IPS-18a (cell line): Measurements from ENCODE around the gene PIK3C2B.

Source experiments
- H3K27ac ChIP-seq: one replicate; pipeline ENCODE4 v1.5.1; 2013; ENCODE audit warnings: low read length
- H3K27me3 ChIP-seq: one replicate; pipeline ENCODE4 v1.6.1; 2013; ENCODE audit warnings: mild to moderate bottlenecking, low read length; ENCODE audit not compliant: control insufficient read depth, insufficient read depth
- H3K36me3 ChIP-seq: one replicate; pipeline ENCODE4 v1.6.1; 2013; ENCODE audit warnings: low read depth, low read length; ENCODE audit not compliant: control insufficient read depth
- H3K4me1 ChIP-seq: one replicate; pipeline ENCODE4 v1.6.1; 2013; ENCODE audit warnings: low read depth, low read length; ENCODE audit not compliant: control insufficient read depth
- H3K4me3 ChIP-seq: one replicate; pipeline ENCODE4 v1.5.1; 2013; ENCODE audit warnings: low read length
- H3K9ac ChIP-seq: one replicate; pipeline ENCODE4 v1.6.1; 2013; ENCODE audit warnings: mild to moderate bottlenecking, low read length, moderate library complexity
- H3K9me3 ChIP-seq: one replicate; pipeline ENCODE4 v1.6.1; 2013; ENCODE audit warnings: low read depth, low read length; ENCODE audit not compliant: control insufficient read depth

The PIK3C2B gene

DNA sequence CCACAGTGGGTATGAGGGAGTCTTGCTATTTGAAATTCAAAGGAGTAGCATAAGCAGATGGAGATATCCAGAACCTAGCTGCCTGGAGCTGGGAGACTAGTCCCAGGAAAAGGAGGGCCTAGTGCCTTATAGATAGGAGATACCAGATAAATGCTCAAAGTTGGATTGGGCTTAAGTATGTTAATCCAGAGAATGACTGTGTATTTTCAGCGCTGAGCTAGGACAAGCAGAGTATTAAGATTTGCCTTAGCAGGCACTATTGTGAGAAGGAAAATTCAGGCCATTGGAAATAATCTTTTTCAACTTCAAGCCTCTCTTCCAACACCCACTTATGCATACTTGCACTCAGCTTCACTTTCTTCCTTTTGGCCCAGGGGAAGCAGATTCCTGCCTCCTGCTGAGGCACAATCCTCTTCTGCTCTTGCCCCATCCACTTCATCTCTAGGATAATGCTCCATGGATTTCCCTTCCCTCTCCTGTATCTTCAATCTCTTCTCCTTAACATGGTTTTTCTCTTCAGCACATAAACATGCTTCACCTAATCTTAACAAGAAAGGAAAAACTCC lies 21.1 kb downstream of the PIK3C2B start:
- no peak overlapping the region for H3K27ac ChIP-seq
- no peak overlapping the region for H3K9ac ChIP-seq
- no peaks in the 10 kb centered on the region for H3K27me3 ChIP-seq
- H3K9me3 ChIP-seq = no peaks in the 10 kb centered on the region
- H3K4me3 ChIP-seq = no peak overlapping the region
- no peaks in the 10 kb centered on the region for H3K36me3 ChIP-seq
- peaks cover 9% of the 10 kb centered on the region for H3K4me1 ChIP-seq

DNA sequence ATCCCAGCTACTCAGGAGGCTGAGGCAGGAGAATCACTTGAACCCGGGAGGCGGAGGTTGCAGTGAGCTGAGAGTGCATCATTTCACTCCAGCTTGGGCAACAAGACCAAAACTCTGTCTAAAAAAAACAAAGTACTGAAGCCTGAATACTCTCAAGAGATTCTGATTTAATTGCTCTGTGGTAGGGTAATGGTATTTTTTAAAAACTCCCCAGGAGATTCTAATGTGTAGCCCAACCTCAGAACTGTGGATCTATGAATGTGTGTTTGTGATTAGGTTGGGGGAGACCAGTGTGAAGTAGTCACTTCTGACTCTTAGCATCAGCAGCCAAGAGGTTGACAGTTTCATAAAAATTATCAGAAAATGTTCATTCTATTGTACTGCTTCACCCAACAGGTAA lies 21.9 kb downstream of the PIK3C2B start:
- H3K27me3 ChIP-seq = no peaks in the 10 kb centered on the region
- no peak overlapping the region for H3K9ac ChIP-seq
- peaks cover 9% of the 10 kb centered on the region for H3K4me1 ChIP-seq
- H3K27ac ChIP-seq = no peak overlapping the region
- no peak overlapping the region for H3K4me3 ChIP-seq
- no peaks in the 10 kb centered on the region for H3K9me3 ChIP-seq
- H3K36me3 ChIP-seq = no peaks in the 10 kb centered on the region

DNA sequence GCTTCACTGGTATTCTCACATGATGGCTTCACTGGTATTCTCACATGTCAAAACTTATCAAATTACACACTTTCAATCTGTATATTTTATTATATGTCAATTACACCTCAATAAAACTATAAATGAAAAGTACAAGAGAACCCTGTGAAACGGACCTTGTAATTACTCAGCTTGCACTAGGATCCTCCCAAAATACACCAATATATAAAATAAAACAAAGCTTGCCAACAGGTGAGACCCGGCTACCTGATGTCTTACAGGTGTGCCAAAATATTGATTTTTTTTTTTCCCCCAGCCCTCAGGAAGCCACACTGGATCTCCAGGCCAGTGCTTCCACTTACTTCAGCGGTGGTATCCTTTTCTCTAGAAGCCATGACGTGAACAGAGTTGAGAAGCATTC lies 22.9 kb downstream of the PIK3C2B start:
- no peaks in the 10 kb centered on the region for H3K27me3 ChIP-seq
- H3K9ac ChIP-seq = no peak overlapping the region
- H3K4me1 ChIP-seq = peaks cover 9% of the 10 kb centered on the region
- H3K4me3 ChIP-seq = no peak overlapping the region
- H3K36me3 ChIP-seq = no peaks in the 10 kb centered on the region
- no peaks in the 10 kb centered on the region for H3K9me3 ChIP-seq
- no peak overlapping the region for H3K27ac ChIP-seq

DNA sequence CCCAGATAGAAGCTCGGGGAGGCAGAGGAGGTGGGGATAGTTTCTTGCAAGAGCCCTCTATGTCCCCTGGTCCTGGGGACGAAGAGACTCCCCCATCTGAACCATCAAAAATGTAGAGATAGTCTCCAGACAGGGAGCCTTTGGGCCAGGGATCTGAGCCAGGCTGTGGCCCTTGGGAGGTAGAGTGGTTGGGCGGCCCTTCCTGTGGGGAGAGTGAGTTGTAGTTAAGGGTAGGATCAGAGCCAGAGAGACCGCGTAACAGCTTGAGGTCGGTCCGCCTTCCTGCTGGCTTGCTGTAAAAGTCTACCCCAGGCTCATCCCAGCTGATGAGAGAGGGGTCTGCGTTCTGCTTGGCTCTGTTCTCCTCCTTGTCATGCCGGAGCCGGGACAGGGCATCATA lies 25.3 kb downstream of the PIK3C2B start:
- peaks cover 9% of the 10 kb centered on the region for H3K4me1 ChIP-seq
- no peaks in the 10 kb centered on the region for H3K36me3 ChIP-seq
- no peaks in the 10 kb centered on the region for H3K9me3 ChIP-seq
- no peak overlapping the region for H3K9ac ChIP-seq
- no peaks in the 10 kb centered on the region for H3K27me3 ChIP-seq
- no peak overlapping the region for H3K4me3 ChIP-seq
- no peak overlapping the region for H3K27ac ChIP-seq

DNA sequence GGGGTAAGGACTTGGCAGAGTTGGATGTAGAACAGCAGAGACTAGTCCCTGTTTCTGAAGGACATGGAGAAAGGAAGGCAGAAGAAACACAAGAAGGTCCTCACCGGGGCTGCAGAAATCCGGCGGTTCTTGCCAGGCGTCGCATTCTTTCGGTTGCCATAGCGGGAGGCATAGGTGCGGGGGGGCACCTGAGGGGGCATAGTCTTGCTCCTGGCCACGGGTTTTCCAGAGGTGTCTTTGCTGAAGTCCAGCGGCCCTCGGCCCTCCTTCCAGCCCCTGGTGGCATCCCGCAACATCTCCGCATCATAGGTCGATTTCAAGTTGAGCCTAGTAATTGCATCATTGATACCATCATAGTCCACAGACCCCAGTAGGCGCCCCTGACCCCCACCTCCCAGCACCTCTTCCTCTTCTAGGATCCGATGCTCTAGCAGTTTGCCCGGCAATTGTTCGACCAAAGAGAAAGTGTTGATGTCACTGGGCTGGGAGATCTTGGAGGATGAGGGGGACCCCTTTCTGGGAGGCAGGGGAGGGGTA lies 25.8 kb downstream of the PIK3C2B start:
- no peak overlapping the region for H3K27ac ChIP-seq
- no peak overlapping the region for H3K4me3 ChIP-seq
- H3K9me3 ChIP-seq = no peaks in the 10 kb centered on the region
- H3K27me3 ChIP-seq = no peaks in the 10 kb centered on the region
- H3K4me1 ChIP-seq = peaks cover 8% of the 10 kb centered on the region
- H3K9ac ChIP-seq = no peak overlapping the region
- H3K36me3 ChIP-seq = no peaks in the 10 kb centered on the region

DNA sequence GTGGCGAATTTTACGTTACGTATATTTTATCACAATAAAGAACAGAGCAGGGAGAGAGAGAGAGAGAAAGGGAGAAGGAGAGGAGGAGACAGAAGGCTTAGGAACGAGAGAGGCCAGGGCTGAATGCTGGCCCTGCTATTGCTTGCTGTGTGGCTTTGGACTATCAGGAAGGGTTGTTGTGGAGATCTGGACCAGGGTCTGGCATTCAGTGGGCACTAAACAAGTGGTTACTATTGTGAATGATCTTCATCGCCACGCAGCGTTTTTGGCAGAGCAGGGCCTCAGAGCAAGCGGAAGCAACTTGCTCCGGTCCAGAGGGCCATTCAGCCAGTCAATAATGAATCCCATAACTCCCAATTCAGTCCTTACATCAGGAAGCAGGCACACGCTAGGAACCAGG lies 26.4 kb downstream of the PIK3C2B start:
- Histone ChIP-seq H3K4me1 (peaks cover 1% of the 10 kb centered on the region), H3K27me3 (no peaks in the 10 kb centered on the region), H3K9ac (no peak overlapping the region), H3K27ac (no peak overlapping the region), H3K36me3 (no peaks in the 10 kb centered on the region), H3K4me3 (no peak overlapping the region), H3K9me3 (no peaks in the 10 kb centered on the region)

DNA sequence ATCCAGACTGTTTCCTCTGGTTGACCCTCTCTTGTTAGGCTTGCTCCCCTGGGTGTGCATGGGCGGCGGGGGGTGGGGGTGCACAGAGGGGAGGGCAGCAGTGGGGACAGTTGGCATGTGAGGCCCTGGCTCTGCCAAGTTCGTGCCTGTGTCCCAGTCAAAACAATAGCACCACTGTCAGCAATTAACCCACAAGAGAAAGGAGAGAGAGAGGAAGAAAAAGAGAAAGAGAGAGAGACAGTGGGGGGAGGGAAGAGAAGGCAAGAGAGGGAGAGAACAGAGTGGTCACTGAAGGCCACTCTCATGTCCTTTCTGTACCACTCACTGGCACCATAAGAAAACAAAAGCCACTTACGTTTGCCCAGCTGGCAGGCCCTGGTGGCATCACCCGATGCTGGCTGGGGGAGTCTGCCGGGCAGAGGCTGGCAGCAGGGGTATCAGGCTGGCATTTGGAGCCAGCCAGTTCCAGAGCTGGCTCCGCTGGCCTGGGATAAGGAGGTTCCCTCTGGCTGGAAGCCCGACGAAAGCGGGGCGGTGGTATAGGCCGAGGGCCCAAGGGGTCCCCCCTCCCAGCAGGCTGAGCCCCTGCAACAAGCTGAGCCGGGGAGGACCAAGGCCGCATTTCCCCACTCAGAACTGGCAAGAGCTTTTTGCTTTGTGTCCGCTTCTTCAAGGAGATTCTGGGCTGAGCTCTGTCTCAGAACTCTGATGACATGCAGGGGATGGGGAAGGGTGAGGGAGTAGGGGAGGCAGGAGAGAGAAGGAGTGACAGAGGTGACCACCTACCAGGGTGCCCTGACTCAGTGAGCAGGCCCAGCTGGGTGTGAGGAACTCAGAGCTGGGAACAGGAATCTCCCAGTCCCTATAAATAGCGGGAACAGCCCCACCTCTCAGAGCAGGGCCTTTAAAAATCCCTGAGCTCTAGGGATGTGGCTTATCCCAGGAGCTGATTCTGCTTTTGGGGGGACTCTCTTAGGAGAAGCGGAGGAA lies 27.9 kb downstream of the PIK3C2B start:
- Histone ChIP-seq H3K27me3 (no peaks in the 10 kb centered on the region), H3K4me1 (no peaks in the 10 kb centered on the region), H3K9me3 (no peaks in the 10 kb centered on the region), H3K4me3 (no peak overlapping the region), H3K36me3 (no peaks in the 10 kb centered on the region), H3K9ac (no peak overlapping the region), H3K27ac (no peak overlapping the region)

DNA sequence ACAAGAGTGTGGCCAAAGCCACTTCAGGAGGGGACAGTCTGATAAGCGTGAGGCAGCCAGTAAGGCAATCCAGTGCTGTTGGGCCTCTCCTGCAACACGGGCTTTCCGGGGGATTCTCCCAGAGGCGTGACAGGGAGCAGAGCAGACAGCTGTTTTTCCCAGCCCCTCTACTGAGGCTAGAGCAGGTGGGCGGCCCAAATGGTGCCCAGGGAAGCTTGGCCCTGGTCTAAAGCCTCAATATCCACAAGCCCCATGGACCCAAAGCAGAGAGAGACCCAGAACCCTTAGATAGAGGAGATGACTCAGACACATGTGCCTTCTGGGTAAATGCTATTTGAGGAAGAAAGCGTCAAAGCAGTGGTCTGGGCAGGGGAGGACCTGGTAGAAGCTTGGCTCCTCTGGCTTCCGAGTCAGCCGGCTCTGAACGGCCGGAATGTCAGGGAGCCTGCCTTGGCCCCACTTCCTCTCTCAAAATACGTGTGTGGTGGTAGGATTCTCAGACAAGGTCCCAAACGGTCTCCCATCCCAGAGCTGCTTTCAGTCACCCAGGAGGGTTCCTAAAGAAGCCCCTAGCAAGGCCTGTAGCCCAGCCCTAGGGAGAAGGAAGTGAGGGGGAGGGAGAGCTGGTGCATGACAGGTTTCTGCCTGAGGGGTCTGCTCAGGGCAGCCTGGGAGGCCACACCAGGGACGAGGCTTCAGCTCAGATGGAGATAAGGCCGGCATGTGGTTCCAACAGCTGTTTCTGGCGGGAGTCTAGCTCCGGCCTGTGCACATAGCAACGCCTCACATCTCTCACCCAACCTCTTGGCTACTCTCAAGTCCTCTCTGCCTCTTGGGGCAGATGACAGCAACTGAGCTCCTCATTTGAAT lies 28.8 kb downstream of the PIK3C2B start:
- no peak overlapping the region for H3K4me3 ChIP-seq
- H3K27ac ChIP-seq = no peak overlapping the region
- H3K36me3 ChIP-seq = no peaks in the 10 kb centered on the region
- H3K27me3 ChIP-seq = no peaks in the 10 kb centered on the region
- no peaks in the 10 kb centered on the region for H3K9me3 ChIP-seq
- H3K4me1 ChIP-seq = no peaks in the 10 kb centered on the region
- no peak overlapping the region for H3K9ac ChIP-seq

DNA sequence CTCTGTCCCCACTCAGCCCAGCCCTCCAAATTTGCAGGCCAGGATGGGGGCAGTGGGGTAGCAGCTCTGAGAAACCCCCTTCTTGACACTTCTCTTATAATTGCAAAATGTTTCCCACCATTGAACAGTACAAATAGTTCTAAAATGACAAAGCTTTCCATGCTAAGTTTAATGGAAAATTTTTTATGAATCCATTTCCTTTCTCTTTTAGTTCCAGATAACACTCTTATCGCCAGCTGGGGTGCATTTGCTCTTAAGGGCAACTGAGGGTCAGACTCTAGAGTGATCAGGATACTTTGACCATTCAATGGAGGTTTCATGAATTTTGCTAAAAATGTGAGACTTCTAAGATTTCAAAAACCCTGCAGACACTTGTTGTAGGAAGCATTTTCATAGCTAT lies 29.9 kb downstream of the PIK3C2B start:
- Histone ChIP-seq H3K4me1 (no peaks in the 10 kb centered on the region), H3K9me3 (no peaks in the 10 kb centered on the region), H3K9ac (no peak overlapping the region), H3K36me3 (peaks cover 7% of the 10 kb centered on the region), H3K27ac (no peak overlapping the region), H3K4me3 (no peak overlapping the region), H3K27me3 (no peaks in the 10 kb centered on the region)

DNA sequence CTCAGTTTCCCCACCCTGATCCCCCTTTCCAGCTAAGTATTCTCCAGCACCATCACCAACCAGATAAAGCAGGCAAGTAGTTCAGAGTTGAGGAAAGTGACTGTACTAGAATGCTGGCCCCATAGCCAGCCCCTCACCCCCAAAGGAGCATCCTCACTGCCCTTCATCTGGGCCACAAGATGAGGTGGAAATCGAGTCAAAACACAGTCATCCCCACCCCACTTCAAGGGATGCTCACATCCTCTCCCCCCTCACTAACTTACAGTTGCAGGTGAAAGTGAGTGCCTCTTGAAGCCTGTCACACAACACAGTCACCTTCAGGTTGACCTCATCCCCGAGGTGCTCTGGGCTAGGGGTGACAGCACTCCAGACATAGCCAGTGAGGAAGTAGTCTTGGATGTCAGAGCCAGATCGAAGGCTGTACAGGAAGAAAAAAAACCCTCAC lies 30.4 kb downstream of the PIK3C2B start:
- Histone ChIP-seq H3K36me3 (peaks cover 11% of the 10 kb centered on the region), H3K9me3 (no peaks in the 10 kb centered on the region), H3K27ac (no peak overlapping the region), H3K4me1 (no peaks in the 10 kb centered on the region), H3K9ac (no peak overlapping the region), H3K4me3 (no peak overlapping the region), H3K27me3 (no peaks in the 10 kb centered on the region)
